ENCODE results near the gene USP21.

USP21 gene

DNA sequence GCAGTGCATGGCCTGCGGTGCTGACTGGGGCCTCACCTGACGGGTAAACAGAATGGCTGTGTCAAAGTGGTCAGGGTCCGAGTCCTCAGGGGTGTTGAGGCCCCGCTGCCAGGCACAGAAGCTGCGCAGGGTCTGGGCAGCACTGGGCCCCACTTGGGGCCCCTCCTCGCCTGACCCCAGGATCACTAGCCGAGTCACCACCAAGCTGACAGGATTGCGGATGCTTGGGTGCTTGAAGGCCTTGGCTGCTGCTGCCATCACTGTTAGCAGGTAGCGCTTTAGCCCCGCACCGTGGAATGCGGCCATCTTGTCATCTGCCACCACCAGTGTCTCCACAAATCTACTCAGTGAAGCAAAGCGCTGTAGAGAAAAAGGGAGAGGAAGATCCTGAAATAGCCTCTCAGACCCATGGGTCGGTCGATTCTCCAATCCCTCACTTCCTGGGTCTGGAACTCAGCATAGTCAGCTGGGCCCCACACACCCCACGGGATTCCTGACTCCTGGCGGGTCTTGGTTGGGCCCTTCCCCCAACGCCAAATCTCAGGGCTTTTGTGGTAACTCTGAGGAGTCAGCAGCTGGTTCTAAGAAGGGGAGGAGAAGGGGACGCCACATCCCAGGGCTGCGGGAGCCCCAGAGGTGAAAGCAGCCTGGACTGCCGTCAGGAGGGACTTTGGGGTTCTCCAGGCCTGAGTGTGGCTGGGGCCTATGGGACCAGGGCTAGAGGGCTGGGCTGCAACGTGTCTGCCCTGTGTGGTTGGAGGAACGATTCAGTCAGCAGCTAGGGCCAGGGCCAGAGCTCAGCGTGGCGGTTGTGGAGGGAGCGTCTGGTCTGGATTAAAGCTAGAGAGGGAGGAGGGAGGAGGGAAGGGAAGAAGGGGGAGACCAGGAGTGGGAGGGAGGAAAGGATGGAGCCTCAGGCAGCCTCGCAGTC is 37.5 kb downstream of the USP21 start:
- in situ Hi-C loops (cut with HindIII; ENCODE audit: low sequenced_read_pairs), result no loop called here
- no peak for TF ChIP-seq CTCF (IDR thresholded peaks at IDR 0.05; ENCODE audit: low read depth, low read length, missing control alignments)
- DNase-seq (ENCODE audit: low read depth), result no peak
- H3K4me3 ChIP-seq (ENCODE audit: low read depth, low read length), result no peak overlapping the region

DNA sequence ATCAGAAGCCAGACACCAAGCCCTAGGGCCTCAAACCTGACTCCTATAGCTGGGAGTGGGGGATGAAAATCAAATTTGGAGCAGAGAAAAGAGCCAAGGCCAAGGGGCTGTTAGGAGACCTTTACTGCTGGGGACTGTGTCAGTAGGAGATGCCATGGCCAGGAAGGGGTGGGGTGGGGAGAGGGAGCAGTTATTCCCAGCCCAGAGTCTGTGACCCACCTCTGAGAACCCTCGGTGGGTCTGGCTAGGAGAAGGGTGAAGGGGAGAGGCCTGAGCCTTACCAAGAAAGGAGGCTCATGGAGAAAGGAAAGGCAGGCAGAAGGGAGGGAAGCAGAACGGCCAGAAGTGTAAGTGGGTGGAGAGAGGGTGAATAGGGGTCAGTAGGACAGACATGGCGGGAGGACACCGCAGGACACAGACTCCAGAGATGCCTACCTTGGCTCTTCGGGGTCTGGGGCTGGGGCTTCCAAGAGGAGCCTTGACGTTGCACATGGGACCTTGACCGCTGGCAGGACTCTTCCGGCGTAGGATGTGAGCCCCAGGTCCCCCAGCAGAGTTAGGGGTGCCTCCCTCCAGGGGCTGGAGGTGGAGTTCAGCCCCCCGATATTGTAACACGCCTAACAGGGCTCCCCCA is 38.4 kb downstream of the USP21 start:
- in situ Hi-C loops (cut with HindIII; ENCODE audit: low sequenced_read_pairs), result no loop called here
- H3K4me3 ChIP-seq (ENCODE audit: low read depth, low read length), result no peak overlapping the region
- DNase-seq (ENCODE audit: low read depth), result no peak
- TF ChIP-seq CTCF (IDR thresholded peaks at IDR 0.05; ENCODE audit: low read depth, low read length, missing control alignments), result no peak

- in situ Hi-C loops (cut with HindIII; ENCODE audit: low sequenced_read_pairs), result no loop called here
Measured at GRCh38 chr1:161198194-161198896, 39.0 kb downstream of the USP21 start.

DNA sequence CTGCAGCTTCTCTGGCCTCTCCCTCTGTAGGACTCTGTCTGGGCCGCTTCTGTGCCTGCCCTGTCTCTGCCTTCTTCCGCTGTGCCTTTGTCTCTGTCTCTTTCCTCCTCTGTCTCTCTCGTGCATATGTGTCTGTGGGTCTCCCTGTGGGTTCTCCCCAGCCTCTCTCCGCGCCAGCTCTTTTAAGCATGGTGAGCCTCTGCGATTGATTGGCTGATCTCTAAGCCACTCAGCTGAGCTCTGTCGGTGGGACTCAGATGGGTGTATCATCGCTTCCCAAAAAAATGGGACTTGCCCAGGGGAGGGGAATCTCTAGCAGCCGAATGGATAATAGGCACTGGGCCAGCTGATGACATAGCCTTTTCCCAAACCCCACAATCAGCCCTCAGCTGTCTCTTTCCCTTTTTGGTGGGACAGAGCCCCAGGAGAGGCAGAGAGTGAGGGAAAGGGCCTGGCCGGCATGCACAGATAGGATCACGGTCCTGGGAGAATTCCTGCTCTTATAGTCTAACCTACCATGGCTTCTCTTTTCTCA is 39.7 kb downstream of the USP21 start, which contains the start of gene ADAMTS4:
TSS of gene ADAMTS4 (minus strand) at position 158 of the 535 bp plus-strand sequence. CDS start 427 bp downstream, outside the sequence.
- no peak within 1 kb of the TSS for H3K4me3 ChIP-seq (ENCODE audit: low read depth, low read length)
- no peak for TF ChIP-seq CTCF (IDR thresholded peaks at IDR 0.05; ENCODE audit: low read depth, low read length, missing control alignments)
- in situ Hi-C loops (cut with HindIII; ENCODE audit: low sequenced_read_pairs), result no loop called here
- no peak for DNase-seq (ENCODE audit: low read depth)

More at GRCh38 chr1:161198194-161198896, 39.0 kb downstream of the USP21 start:
- no peak for TF ChIP-seq CTCF (IDR thresholded peaks at IDR 0.05; ENCODE audit: low read depth, low read length, missing control alignments)
- DNase-seq (ENCODE audit: low read depth), result no peak
- H3K4me3 ChIP-seq (ENCODE audit: low read depth, low read length), result no peak overlapping the region

DNA sequence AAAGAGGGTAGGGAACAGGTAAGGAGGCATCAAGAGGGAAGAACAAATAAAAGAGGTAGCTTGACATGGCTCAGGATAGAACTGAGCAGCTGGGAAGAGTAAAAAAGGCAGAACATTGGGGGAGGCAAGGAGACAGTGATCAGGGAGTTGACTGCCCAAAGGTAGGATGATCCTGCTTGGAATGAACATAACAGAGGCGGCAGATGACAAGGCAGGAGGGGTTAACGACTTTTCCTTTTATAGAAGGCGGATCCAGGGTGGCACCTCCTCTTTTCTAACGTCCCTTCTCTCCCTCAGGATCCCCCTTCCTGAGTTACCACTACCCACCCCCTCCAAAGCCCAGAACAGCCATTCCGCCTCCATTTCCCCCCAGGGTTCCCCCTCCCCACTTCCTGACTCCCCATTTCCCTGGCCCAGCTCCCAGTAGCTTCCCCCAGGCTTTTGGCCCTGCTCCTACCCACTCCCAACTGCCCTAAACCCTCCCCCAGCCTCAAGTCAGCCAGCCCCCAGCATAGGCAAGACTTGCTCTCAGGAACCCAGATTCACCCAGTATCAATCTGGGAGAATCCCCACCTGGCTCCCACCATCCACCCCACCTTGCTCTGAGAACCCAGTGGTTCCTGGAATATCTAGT is 40.3 kb downstream of the USP21 start:
- in situ Hi-C loops (cut with HindIII; ENCODE audit: low sequenced_read_pairs), result loop anchor here (25.0 kb wide), 1 partner anchor 538 kb away; the partner anchor contains the start of gene DUSP12
- no peak overlapping the region for H3K4me3 ChIP-seq (ENCODE audit: low read depth, low read length)
- no peak for TF ChIP-seq CTCF (IDR thresholded peaks at IDR 0.05; ENCODE audit: low read depth, low read length, missing control alignments)
- no peak for DNase-seq (ENCODE audit: low read depth)
